HEK293 (cell line): ENCODE measurements around the gene ARX.

Source experiments
- CTCF ChIA-PET: fragments of 350-600 bp; formaldehyde crosslinking; extraction: SDS; loops from one replicate; lab custom pipeline; 2021; ENCODE audit warnings: antibody characterized with exemption; lab: Yijun Ruan, JAX
- POLR2A ChIA-PET: fragments of 300-600 bp; formaldehyde crosslinking; extraction: SDS; loops from one replicate; lab custom pipeline; 2020; ENCODE audit warnings: antibody characterized with exemption, inconsistent platforms; lab: Yijun Ruan, JAX
- H3K27ac ChIP-seq: fragments of 200-500 bp; sonication (Bioruptor generic); 2 replicates; pipeline ENCODE4 v1.5.1; 2014; ENCODE audit warnings: low read depth, low read length, control low read depth, inconsistent platforms; ENCODE audit errors: extremely low read depth
- H3K36me3 ChIP-seq, 2 experiments: fragments of 200-500 bp in 1 of 2; sonication (Bioruptor generic) in 1 of 2; 1 replicate in 1 of 2; 2 replicates in 1 of 2; pipeline ENCODE4 v1.5.1; 2014 to 2017; ENCODE audit warnings: inconsistent platforms in 2 of 2, low read length in 2 of 2; ENCODE audit not compliant: control insufficient read depth in 2 of 2, insufficient read depth in 1 of 2
- H3K4me1 ChIP-seq: fragments of 200-500 bp; sonication (Bioruptor generic); 2 replicates; pipeline ENCODE4 v1.5.1; 2014; ENCODE audit warnings: mild to moderate bottlenecking, low read length, inconsistent platforms; ENCODE audit not compliant: control insufficient read depth, insufficient read depth
- H3K4me3 ChIP-seq: 2 replicates; pipeline ENCODE4 v1.5.1; 2011; ENCODE audit warnings: low read depth, mild to moderate bottlenecking, control low read depth, low read length, moderate library complexity
- H3K9me3 ChIP-seq: fragments of 200-500 bp; sonication (Bioruptor generic); 2 replicates; pipeline ENCODE4 v1.5.1; 2014; ENCODE audit warnings: low read depth, low read length, inconsistent platforms; ENCODE audit not compliant: control insufficient read depth, insufficient read depth
- IKZF3 ChIP-seq: fragments of 450-650 bp; IDR thresholded peaks from 2 replicates; pipeline ENCODE4 v1.5.0; 2018; ENCODE audit warnings: missing biosample characterization, mild to moderate bottlenecking, missing genetic modification characterization, moderate library complexity
- SCRT2 ChIP-seq: fragments of 450-650 bp; formaldehyde crosslinking; IDR thresholded peaks from 2 replicates; pipeline ENCODE4 v1.5.1; 2016; ENCODE audit warnings: missing biosample characterization, missing genetic modification characterization
- ZBTB11 ChIP-seq: fragments of 450-650 bp; formaldehyde crosslinking; conservative IDR thresholded peaks from 2 replicates; pipeline ENCODE4 v1.5.1; 2016; ENCODE audit warnings: low read depth, missing biosample characterization, missing genetic modification characterization
- ZBTB26 ChIP-seq: fragments of 450-650 bp; formaldehyde crosslinking; optimal IDR thresholded peaks from 2 replicates; pipeline ENCODE3; 2016; ENCODE audit warnings: missing biosample characterization, mild to moderate bottlenecking, missing genetic modification characterization
- ZFP41 ChIP-seq: fragments of 450-650 bp; formaldehyde crosslinking; IDR thresholded peaks from 2 replicates; pipeline ENCODE4 v1.5.1; 2016; ENCODE audit warnings: missing biosample characterization, missing genetic modification characterization, borderline replicate concordance
- ZNF146 ChIP-seq: fragments of 450-650 bp; formaldehyde crosslinking; IDR thresholded peaks from 2 replicates; pipeline ENCODE4 v1.5.1; 2016; ENCODE audit warnings: missing biosample characterization, missing genetic modification characterization
- ZNF311 ChIP-seq: fragments of 450-650 bp; formaldehyde crosslinking; IDR thresholded peaks from 2 replicates; pipeline ENCODE4 v1.5.1; 2017; ENCODE audit warnings: missing biosample characterization, missing genetic modification characterization, borderline replicate concordance
- ZNF366 ChIP-seq: fragments of 450-650 bp; formaldehyde crosslinking; conservative IDR thresholded peaks from 2 replicates; pipeline ENCODE4 v1.5.1; 2016; ENCODE audit warnings: missing biosample characterization, missing genetic modification characterization
- ZNF513 ChIP-seq: fragments of 450-650 bp; IDR thresholded peaks from 2 replicates; pipeline ENCODE4 v1.5.1; 2018; ENCODE audit warnings: missing biosample characterization, missing genetic modification characterization
- ZNF530 ChIP-seq: fragments of 450-650 bp; formaldehyde crosslinking; IDR thresholded peaks from 2 replicates; pipeline ENCODE4 v1.5.1; 2016; ENCODE audit warnings: low read depth, missing biosample characterization, missing genetic modification characterization
- ZNF571 ChIP-seq: fragments of 450-650 bp; formaldehyde crosslinking; IDR thresholded peaks from 2 replicates; pipeline ENCODE4 v1.5.0; 2017; ENCODE audit warnings: missing biosample characterization, missing genetic modification characterization
- ZNF707 ChIP-seq: fragments of 450-650 bp; formaldehyde crosslinking; IDR thresholded peaks from 2 replicates; pipeline ENCODE4 v1.5.1; 2016; ENCODE audit warnings: missing biosample characterization, missing genetic modification characterization
- TF ChIP-seq, protein P1 (sequence below): fragments of 450-650 bp; IDR thresholded peaks from 2 replicates; pipeline ENCODE4 v1.5.1; 2018; ENCODE audit warnings: missing biosample characterization, mild to moderate bottlenecking, missing genetic modification characterization
- TF ChIP-seq, protein P2 (sequence below): fragments of 450-650 bp; formaldehyde crosslinking; IDR thresholded peaks from 2 replicates; pipeline ENCODE4 v1.5.1; 2016; ENCODE audit warnings: missing biosample characterization, missing genetic modification characterization

ARX gene

GRCh38 chrX:25015486-25016360, at the start of gene ARX:
Gene ARX, minus strand, starts transcription at chrX:25015965. Its CDS starts 228 bp downstream, at chrX:25015737.
- ChIA-PET POLR2A (no interaction called here), CTCF (no interaction called here)
- Histone ChIP-seq H3K27ac (no peak within 1 kb of the TSS), H3K4me3 (no peak within 1 kb of the TSS), H3K4me1 (peaks cover 16% of the 10 kb centered on the region)
- no peak for TF ChIP-seq ZBTB26 (tag by site-specific recombination)
- TF ChIP-seq SCRT2, result no peak
- TF ChIP-seq, protein P1, sequence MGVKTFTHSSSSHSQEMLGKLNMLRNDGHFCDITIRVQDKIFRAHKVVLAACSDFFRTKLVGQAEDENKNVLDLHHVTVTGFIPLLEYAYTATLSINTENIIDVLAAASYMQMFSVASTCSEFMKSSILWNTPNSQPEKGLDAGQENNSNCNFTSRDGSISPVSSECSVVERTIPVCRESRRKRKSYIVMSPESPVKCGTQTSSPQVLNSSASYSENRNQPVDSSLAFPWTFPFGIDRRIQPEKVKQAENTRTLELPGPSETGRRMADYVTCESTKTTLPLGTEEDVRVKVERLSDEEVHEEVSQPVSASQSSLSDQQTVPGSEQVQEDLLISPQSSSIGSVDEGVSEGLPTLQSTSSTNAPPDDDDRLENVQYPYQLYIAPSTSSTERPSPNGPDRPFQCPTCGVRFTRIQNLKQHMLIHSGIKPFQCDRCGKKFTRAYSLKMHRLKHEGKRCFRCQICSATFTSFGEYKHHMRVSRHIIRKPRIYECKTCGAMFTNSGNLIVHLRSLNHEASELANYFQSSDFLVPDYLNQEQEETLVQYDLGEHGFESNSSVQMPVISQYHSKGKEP, result no peak
- no peak for TF ChIP-seq ZNF571 (tag by site-specific recombination)
- TF ChIP-seq ZNF146 (tag by site-specific recombination), result no peak
- no peak for TF ChIP-seq ZNF311 (tag by site-specific recombination)
- TF ChIP-seq ZNF707 (tag by site-specific recombination), result peak; percentile 66; the same call in 1 of the 2 replicates
- TF ChIP-seq, all 188 proteins: peak for 1
- Histone ChIP-seq H3K36me3 (no peaks in the 10 kb centered on the region), H3K9me3 (no peaks in the 10 kb centered on the region)

- POLR2A ChIA-PET, result no interaction called here
- Histone ChIP-seq H3K36me3 (no peaks in the 10 kb centered on the region), H3K27ac (no peak overlapping the region)
- TF ChIP-seq ZNF513 (tag by site-specific recombination) (no peak), ZNF530 (no peak), ZNF311 (tag by site-specific recombination) (no peak), IKZF3 (no peak), ZFP41 (no peak)
- TF ChIP-seq, all 188 proteins: peak for 0
- no peak overlapping the region for H3K4me3 ChIP-seq
- H3K9me3 ChIP-seq, result no peaks in the 10 kb centered on the region
- H3K4me1 ChIP-seq, result no peaks in the 10 kb centered on the region
- CTCF ChIA-PET, result no interaction called here
These were observed 43.5 kb upstream of the ARX start for GRCh38 chrX:25059273-25059672.

- ChIA-PET POLR2A (no interaction called here), CTCF (interaction anchor here (0.6 to 1.1 kb wide), 2 partner anchors 18 to 554 kb away, joined by 3 to 4 read pairs; no protein-coding TSS in a partner anchor)
- no peaks in the 10 kb centered on the region for H3K9me3 ChIP-seq
- TF ChIP-seq ZBTB11 (tag by site-specific recombination), result no peak
- TF ChIP-seq, protein P2, sequence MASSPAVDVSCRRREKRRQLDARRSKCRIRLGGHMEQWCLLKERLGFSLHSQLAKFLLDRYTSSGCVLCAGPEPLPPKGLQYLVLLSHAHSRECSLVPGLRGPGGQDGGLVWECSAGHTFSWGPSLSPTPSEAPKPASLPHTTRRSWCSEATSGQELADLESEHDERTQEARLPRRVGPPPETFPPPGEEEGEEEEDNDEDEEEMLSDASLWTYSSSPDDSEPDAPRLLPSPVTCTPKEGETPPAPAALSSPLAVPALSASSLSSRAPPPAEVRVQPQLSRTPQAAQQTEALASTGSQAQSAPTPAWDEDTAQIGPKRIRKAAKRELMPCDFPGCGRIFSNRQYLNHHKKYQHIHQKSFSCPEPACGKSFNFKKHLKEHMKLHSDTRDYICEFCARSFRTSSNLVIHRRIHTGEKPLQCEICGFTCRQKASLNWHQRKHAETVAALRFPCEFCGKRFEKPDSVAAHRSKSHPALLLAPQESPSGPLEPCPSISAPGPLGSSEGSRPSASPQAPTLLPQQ (tag by site-specific recombination), result no peak
- TF ChIP-seq ZNF366 (tag by site-specific recombination), result no peak
- TF ChIP-seq, all 188 proteins: peak for 0
- Histone ChIP-seq H3K4me1 (no peaks in the 10 kb centered on the region), H3K36me3 (no peaks in the 10 kb centered on the region), H3K4me3 (no peak overlapping the region), H3K27ac (no peak overlapping the region)
These were observed 37.2 kb upstream of the ARX start for GRCh38 chrX:25052798-25053534.
